ENCODE results near the gene PIH1D1.

PIH1D1 gene

GRCh38 chr19:49436381-49437017 is 15.1 kb downstream of the PIH1D1 start (continued):
- TF ChIP-seq ELK4 (IDR thresholded peaks at IDR 0.05; ENCODE audit: borderline replicate concordance, low read depth, low read length): no peak
- TF ChIP-seq, protein P1, sequence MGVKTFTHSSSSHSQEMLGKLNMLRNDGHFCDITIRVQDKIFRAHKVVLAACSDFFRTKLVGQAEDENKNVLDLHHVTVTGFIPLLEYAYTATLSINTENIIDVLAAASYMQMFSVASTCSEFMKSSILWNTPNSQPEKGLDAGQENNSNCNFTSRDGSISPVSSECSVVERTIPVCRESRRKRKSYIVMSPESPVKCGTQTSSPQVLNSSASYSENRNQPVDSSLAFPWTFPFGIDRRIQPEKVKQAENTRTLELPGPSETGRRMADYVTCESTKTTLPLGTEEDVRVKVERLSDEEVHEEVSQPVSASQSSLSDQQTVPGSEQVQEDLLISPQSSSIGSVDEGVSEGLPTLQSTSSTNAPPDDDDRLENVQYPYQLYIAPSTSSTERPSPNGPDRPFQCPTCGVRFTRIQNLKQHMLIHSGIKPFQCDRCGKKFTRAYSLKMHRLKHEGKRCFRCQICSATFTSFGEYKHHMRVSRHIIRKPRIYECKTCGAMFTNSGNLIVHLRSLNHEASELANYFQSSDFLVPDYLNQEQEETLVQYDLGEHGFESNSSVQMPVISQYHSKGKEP (tag by site-specific recombination; IDR thresholded peaks at IDR 0.05): no peak
- TF ChIP-seq PRDM6 (tag by site-specific recombination; IDR thresholded peaks at IDR 0.05): no peak
- TF ChIP-seq ZNF223 (tag by site-specific recombination; IDR thresholded peaks at IDR 0.05): peak; percentile 49; the same call in 1 of the 2 replicates
- no peak for TF ChIP-seq MEIS1 (CRISPR knock-in tag; IDR thresholded peaks at IDR 0.05; ENCODE audit: borderline replicate concordance)

DNA sequence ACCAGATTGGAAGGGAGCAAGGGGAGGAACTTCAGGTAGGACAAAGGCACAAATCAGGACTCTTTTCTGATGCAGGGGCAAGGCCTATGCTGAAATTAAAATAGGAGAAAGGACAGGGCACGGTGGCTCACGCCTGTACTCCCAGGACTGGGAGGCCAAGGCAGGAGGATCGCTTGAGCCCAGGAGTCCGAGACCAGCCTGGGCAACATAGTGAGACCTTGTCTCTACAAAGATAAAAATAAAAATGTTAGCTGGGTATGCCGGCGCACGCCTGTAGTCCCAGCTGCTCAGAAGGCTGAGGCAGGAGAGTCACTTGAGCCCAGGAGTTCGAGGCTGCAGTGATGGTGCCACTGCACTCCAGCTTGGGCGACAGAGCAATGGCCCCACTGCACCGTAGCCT is 15.9 kb downstream of the PIH1D1 start:
- no peaks in the 10 kb centered on the region for H3K9me3 ChIP-seq (ENCODE audit: control insufficient read depth, insufficient read depth, low read depth, low read length)
- ChIA-PET CTCF (interaction anchor here (0.6 to 1.2 kb wide), 3 partner anchors 11 to 44 kb away, joined by 3 to 4 read pairs (median 3); no protein-coding TSS in a partner anchor), POLR2A (interaction anchor here (1.1 to 1.3 kb wide), 3 partner anchors 10 to 74 kb away, joined by 3 to 4 read pairs (median 3); partner anchors contain the start of genes ALDH16A1 and GFY)
- no peaks in the 10 kb centered on the region for H3K4me1 ChIP-seq (ENCODE audit: control insufficient read depth, insufficient read depth, low read length)
- H3K36me3 ChIP-seq (ENCODE audit: control insufficient read depth in 2 of 2, insufficient read depth in 1 of 2, low read length in 2 of 2): no peaks in the 10 kb centered on the region
- H3K27ac ChIP-seq (ENCODE audit: extremely low read depth, low read depth, low read length): no peak overlapping the region
- H3K4me3 ChIP-seq (ENCODE audit: low read depth, low read length): no peak overlapping the region
- TF ChIP-seq ZBTB48 (tag by site-specific recombination; IDR thresholded peaks at IDR 0.05): no peak
- TF ChIP-seq, protein P2, sequence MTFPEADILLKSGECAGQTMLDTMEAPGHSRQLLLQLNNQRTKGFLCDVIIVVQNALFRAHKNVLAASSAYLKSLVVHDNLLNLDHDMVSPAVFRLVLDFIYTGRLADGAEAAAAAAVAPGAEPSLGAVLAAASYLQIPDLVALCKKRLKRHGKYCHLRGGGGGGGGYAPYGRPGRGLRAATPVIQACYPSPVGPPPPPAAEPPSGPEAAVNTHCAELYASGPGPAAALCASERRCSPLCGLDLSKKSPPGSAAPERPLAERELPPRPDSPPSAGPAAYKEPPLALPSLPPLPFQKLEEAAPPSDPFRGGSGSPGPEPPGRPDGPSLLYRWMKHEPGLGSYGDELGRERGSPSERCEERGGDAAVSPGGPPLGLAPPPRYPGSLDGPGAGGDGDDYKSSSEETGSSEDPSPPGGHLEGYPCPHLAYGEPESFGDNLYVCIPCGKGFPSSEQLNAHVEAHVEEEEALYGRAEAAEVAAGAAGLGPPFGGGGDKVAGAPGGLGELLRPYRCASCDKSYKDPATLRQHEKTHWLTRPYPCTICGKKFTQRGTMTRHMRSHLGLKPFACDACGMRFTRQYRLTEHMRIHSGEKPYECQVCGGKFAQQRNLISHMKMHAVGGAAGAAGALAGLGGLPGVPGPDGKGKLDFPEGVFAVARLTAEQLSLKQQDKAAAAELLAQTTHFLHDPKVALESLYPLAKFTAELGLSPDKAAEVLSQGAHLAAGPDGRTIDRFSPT (tag by site-specific recombination; IDR thresholded peaks at IDR 0.05): no peak
- TF ChIP-seq PRDM2 (tag by site-specific recombination; IDR thresholded peaks at IDR 0.05; ENCODE audit: borderline replicate concordance): no peak
- TF ChIP-seq ZNF148 (tag by site-specific recombination; IDR thresholded peaks at IDR 0.05; ENCODE audit: borderline replicate concordance): no peak
- TF ChIP-seq PRDM6 (tag by site-specific recombination; IDR thresholded peaks at IDR 0.05): no peak
- TF ChIP-seq SETDB1 (IDR thresholded peaks at IDR 0.05; ENCODE audit: insufficient read length, low read length): no peak
- no peak for TF ChIP-seq ZNF548 (tag by site-specific recombination; IDR thresholded peaks at IDR 0.05)
- TF ChIP-seq TCF7L2 (IDR thresholded peaks at IDR 0.05; ENCODE audit: borderline replicate concordance, low read depth, low read length): no peak
- no peak for TF ChIP-seq ZNF791 (tag by site-specific recombination; IDR thresholded peaks at IDR 0.05)
- TF ChIP-seq GLI2 (tag by site-specific recombination; IDR thresholded peaks at IDR 0.05; ENCODE audit: borderline replicate concordance, low read depth): no peak
- no peak for TF ChIP-seq WT1 (tag by site-specific recombination; IDR thresholded peaks at IDR 0.05)
- TF ChIP-seq ZNF571 (tag by site-specific recombination; IDR thresholded peaks at IDR 0.05): no peak
- TF ChIP-seq ZNF16 (tag by site-specific recombination; IDR thresholded peaks at IDR 0.05; ENCODE audit: low read depth): no peak
